ENCODE measurements around the gene CETN3. TPM values are rescaled to one million over a fixed set of nuclear protein-coding genes. Genes with fewer than 3 reads are reported as not detected.
"Not testable (repeated sequence)": the region's sequence is repeated elsewhere in the genome, so short reads cannot be mapped to it uniquely, and the experiment has no call there.

CETN3 gene
- total RNA-seq, 8 experiments from 2014 or later = 34.6 to 49.8 (median 38.1) TPM

GRCh38 chr5:90345684-90346083, 63.9 kb downstream of the CETN3 start:
- no peak overlapping the region for H3K27ac ChIP-seq
- in situ Hi-C loops (cut with MboI; ENCODE audit: low pct_unique_long_range_greater_than_20kb in 2 of 9, low sequenced_read_pairs in 9 of 9, unreplicated experiment in 9 of 9) = no loop called here

DNA sequence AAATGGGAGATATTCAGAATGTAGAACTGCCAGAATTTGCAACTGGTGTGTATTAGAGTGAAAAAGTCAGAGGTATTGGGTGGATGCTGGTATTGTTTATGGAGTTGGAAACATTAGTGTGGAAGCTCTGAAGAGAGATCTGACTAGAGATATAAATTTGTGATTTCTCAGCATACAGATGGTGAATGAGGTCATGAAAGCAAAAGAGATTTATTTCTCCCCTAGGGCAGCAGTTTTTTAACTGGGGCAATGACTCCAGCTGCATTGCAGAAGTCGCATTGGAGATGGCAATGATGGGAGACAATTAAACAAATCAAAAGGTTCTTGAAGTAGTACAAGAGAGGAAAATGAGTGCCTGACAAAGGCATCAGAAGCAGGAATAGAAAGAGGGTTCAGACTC, 64.9 kb downstream of the CETN3 start:
- ATAC-seq (replicated peaks in 6 of 8) = peak; percentile 63 to 95 (median 88)
- H3K4me1 ChIP-seq (replicated peaks in 1 of 2) = peaks cover 0 to 14% of the 10 kb centered on the region in 2 donors

More at GRCh38 chr5:90345684-90346083, 63.9 kb downstream of the CETN3 start:
- Histone ChIP-seq H3K4me1 (replicated peaks in 1 of 2) (peaks cover 0 to 14% of the 10 kb centered on the region in 2 donors), H3K4me3 (no peak overlapping the region)
- 7 to 100% (median 100%) methylated on average over 1 of the region's 1 CpG; no CpG with 5 or more reads in 2 of the 10 experiments for WGBS, 10 experiments
- ATAC-seq (replicated peaks in 6 of 8) = peak in 1 of 8 experiments; percentile 38

DNA sequence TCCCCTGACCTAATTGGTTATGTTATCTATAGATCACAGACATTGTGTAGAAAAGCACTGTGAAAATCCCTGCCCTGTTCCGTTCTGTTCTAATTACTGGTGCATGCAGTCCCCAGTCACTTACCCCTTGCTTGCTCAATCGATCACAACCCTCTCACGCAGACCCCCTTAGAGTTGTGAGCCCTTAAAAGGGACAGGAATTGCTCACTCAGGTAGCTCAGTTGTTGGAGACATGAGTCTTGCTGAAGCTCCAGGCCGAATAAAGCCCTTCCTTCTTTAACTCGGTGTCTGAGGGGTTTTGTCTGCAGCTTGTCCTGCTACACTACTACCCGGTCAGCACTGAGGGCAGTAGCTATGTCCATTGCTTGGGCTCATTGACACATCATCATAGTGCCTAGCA, 65.8 kb downstream of the CETN3 start:
- ATAC-seq (replicated peaks in 6 of 8); in situ Hi-C loops (cut with MboI; ENCODE audit: low pct_unique_long_range_greater_than_20kb in 2 of 9, low sequenced_read_pairs in 9 of 9, unreplicated experiment in 9 of 9); H3K27ac ChIP-seq; H3K4me3 ChIP-seq: not testable (repeated sequence)
- H3K4me1 ChIP-seq (replicated peaks in 1 of 2) = peaks cover 0 to 14% of the 10 kb centered on the region in 2 donors
- 28 to 97% (median 80%) methylated on average over 1 to 5 of the region's 6 CpGs; no CpG with 5 or more reads in 3 of the 10 experiments for WGBS, 10 experiments

More for the DNA sequence above, 64.9 kb downstream of the CETN3 start:
- H3K27ac ChIP-seq = no peak overlapping the region
- in situ Hi-C loops (cut with MboI; ENCODE audit: low pct_unique_long_range_greater_than_20kb in 2 of 9, low sequenced_read_pairs in 9 of 9, unreplicated experiment in 9 of 9) = no loop called here
- H3K4me3 ChIP-seq = no peak overlapping the region
- 0 to 63% (median 50%) methylated on average over 1 of the region's 1 CpG; no CpG with 5 or more reads in 3 of the 10 experiments for WGBS, 10 experiments

DNA sequence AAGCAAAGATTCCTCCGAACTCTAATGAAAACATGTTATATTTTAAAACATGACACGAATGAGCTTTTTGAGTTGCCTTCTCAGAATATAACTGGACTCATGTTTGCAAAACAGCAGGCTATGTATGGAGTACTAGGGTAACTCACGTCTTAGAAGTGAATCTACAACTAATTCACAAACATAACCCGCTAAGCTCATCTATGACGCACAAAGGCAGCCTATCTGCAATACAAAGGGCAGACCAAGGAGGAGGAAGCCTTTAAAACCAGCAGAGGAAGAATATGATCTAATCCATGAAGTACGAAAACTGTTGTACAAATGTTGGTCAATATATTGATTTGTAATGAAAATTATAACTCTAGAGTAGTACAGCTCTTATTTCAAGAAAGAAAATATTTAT, 67.0 kb downstream of the CETN3 start:
- H3K4me1 ChIP-seq (replicated peaks in 1 of 2) = peaks cover 0 to 14% of the 10 kb centered on the region in 2 donors
- H3K27ac ChIP-seq = no peak overlapping the region
- no peak for ATAC-seq (replicated peaks in 6 of 8)
- in situ Hi-C loops (cut with MboI; ENCODE audit: low pct_unique_long_range_greater_than_20kb in 2 of 9, low sequenced_read_pairs in 9 of 9, unreplicated experiment in 9 of 9) = no loop called here
- H3K4me3 ChIP-seq = no peak overlapping the region
- 50 to 100% (median 63%) methylated on average over 3 to 6 of the region's 6 CpGs for WGBS, 10 experiments

Other genes starting within 250 kb of the CETN3 start
- 10 to 100 TPM in 4 of 8 experiments, 1 to 10 TPM in 4; 6.6 to 14.5 (median 10.3) TPM for gene MBLAC2, start 65.0 kb upstream of the CETN3 start, total RNA-seq
- gene POLR3G, start 65.1 kb upstream of the CETN3 start, total RNA-seq = 10 to 100 TPM in 2 of 8 experiments, 1 to 10 TPM in 6; 2.0 to 19.8 (median 3.2) TPM
- gene LYSMD3, start 119.8 kb upstream of the CETN3 start, total RNA-seq = 10 to 100 TPM in 6 of 8 experiments, 1 to 10 TPM in 2; 8.0 to 20.3 (median 12.6) TPM
- gene ADGRV1, start 149.0 kb upstream of the CETN3 start, total RNA-seq = 10 to 100 TPM in 5 of 8 experiments, 1 to 10 TPM in 1, under 1 TPM in 2; 0.87 to 92.4 (median 44.9) TPM